Measurements from ENCODE around the gene ARHGAP24.
"Not testable (repeated sequence)": the region's sequence is repeated elsewhere in the genome, so short reads cannot be mapped to it uniquely, and the experiment has no call there.

ARHGAP24 gene

GRCh38 chr4:85784348-85784747, 309.4 kb downstream of the ARHGAP24 start:
- DNase-seq = no peak

- DNase-seq = no peak
Observed at GRCh38 chr4:85784947-85785346, 310.0 kb downstream of the ARHGAP24 start.

GRCh38 chr4:85787133-85787532, 312.2 kb downstream of the ARHGAP24 start:
- no peak for DNase-seq

- DNase-seq = no peak
Observed at GRCh38 chr4:85788604-85789003, 313.7 kb downstream of the ARHGAP24 start.

- DNase-seq = no peak
Observed at GRCh38 chr4:85789241-85789640, 314.3 kb downstream of the ARHGAP24 start.

GRCh38 chr4:85790582-85790981, 315.6 kb downstream of the ARHGAP24 start:
- no peak for DNase-seq

- DNase-seq = no peak
Observed at GRCh38 chr4:85792376-85793232, 317.7 kb downstream of the ARHGAP24 start.

- DNase-seq = no peak
Observed at GRCh38 chr4:85793233-85793585, 318.3 kb downstream of the ARHGAP24 start.

GRCh38 chr4:85798012-85798770, 323.2 kb downstream of the ARHGAP24 start:
- DNase-seq = no peak

GRCh38 chr4:85803856-85804255, 328.9 kb downstream of the ARHGAP24 start:
- no peak for DNase-seq

GRCh38 chr4:85805891-85806290, 330.9 kb downstream of the ARHGAP24 start:
- no peak for DNase-seq

- DNase-seq = no peak
Observed at GRCh38 chr4:85806334-85806733, 331.4 kb downstream of the ARHGAP24 start.

GRCh38 chr4:85807247-85807950, 332.4 kb downstream of the ARHGAP24 start:
- DNase-seq = no peak

GRCh38 chr4:85808104-85808503, 333.2 kb downstream of the ARHGAP24 start:
- no peak for DNase-seq

GRCh38 chr4:85808864-85809263, 333.9 kb downstream of the ARHGAP24 start:
- DNase-seq = no peak

GRCh38 chr4:85812776-85813175, 337.8 kb downstream of the ARHGAP24 start:
- no peak for DNase-seq

GRCh38 chr4:85815796-85816459, 341.0 kb downstream of the ARHGAP24 start:
- no peak for DNase-seq

GRCh38 chr4:85818700-85819099, 343.8 kb downstream of the ARHGAP24 start:
- DNase-seq = no peak

- DNase-seq = not testable (repeated sequence)
Observed at GRCh38 chr4:85820101-85820500, 345.2 kb downstream of the ARHGAP24 start.

GRCh38 chr4:85821688-85822455, 346.9 kb downstream of the ARHGAP24 start:
- DNase-seq = no peak

- DNase-seq = no peak
Observed at GRCh38 chr4:85823295-85823694, 348.3 kb downstream of the ARHGAP24 start.
